HG03469 (cell line): ENCODE measurements around the gene NUBP2.

ENCODE experiments used
- ATAC-seq: cut with Tn5 transposase; IDR thresholded peaks from one replicate; pipeline ENCODE4 v1.9.1; 2021; ENCODE audit warnings: mild to moderate bottlenecking, moderate library complexity, moderate number of reproducible peaks; ENCODE audit not compliant: unreplicated experiment

Gene NUBP2

GRCh38 chr16:1757714-1758461 lies 24.9 kb upstream of the NUBP2 start:
- no peak for ATAC-seq

DNA sequence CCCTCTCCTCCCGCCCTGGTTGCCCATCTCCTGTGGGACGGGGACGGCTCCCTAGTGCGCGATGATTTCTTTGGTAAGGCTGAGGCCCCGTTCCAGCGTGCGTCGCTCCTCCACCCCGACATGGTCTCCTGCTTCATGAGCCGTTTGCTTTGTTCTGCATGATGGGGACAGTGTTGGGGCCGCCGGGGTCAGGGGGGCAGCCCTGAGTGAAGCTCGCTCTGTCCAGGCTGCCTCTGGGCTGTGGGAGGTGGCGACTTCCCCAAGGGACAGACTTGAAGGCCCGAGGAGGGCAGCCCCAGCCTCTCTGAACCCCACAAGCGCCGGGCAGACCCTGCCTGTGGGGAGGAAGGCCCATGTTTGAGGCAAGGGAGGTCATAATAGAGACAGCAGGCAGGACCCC lies 23.8 kb upstream of the NUBP2 start:
- no peak for ATAC-seq

- no peak for ATAC-seq
Observed at GRCh38 chr16:1759511-1759910, 23.2 kb upstream of the NUBP2 start.

GRCh38 chr16:1760911-1761310 lies 21.8 kb upstream of the NUBP2 start:
- no peak for ATAC-seq

DNA sequence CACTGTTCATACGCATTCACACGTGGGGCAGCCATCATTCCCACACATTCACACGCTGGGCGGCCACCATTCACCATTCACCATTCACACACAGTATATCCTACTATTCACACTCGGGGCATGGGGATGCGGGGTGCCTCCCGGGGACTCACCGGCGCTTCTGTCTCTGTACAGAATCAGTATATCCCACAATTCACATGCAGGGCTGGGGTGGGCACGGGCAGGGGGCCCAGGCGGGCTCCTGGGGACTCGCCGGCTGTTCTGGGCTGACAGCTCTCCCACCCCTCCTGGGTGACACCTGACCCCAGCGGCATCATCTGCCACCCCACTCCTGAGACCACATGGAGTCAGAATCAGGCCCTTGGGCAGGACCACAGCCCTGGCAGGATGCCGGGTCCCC lies 21.0 kb upstream of the NUBP2 start:
- no peak for ATAC-seq

DNA sequence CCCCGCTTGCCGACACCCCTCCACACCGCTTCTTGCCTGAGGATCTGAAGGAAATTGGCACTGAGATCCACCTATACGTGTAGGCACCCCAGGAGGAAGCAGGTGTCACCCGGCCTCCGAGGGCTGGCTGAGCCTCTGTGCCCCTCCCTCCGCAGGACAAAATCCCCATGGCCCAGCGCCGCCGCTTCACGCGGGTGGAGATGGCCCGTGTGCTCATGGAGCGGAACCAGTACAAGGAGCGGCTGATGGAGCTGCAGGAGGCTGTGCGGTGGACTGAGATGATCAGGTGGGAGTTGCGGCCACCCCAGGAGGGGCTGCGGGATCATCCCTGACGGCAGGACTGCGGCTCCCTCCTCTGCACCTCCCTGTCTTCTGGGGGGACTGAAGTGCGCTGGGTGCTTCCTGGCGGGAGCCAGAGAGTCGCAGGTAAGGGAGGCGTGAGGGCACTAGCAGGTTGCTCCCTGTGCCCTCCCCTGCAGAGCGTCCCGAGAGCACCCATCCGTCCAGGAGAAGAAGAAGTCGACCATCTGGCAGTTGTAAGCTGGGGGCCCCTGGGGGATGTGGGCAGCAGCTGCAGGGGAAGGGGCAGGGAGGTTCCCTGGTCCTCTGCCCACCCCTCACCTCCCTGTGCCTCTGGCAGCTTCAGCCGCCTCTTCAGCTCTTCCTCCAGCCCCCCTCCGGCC lies 20.4 kb upstream of the NUBP2 start:
- no peak for ATAC-seq

DNA sequence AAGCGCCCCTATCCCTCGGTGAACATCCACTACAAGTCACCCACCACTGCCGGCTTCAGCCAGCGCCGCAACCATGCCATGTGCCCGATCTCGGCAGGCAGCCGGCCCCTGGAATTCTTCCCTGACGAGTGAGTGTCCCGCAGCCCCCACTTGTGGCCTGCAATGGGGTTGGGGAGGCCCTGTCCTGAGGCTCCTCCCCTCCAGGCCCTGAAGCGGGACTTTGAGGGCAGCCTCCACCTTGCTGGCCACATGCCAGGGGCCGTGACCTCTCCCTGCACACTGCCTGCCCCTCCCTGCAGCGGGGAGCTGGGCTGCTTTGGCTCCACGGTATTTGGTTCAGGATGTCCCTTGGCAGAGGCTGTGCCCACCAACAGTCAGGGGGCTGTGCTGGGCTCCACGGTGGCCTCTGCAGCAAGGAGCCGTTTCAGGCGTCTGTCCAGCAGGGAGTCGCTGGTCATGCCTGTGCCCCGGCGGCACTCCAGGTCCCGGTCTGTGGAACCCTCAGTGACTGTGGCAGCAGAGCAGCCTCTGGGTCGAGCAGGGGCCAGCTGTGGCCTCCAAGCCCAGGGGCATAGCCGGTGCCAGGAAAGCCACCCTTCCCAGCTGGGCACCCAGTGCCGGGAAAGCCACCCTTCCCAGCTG lies 19.8 kb upstream of the NUBP2 start:
- no peak for ATAC-seq

GRCh38 chr16:1763521-1764511 lies 18.9 kb upstream of the NUBP2 start:
- no peak for ATAC-seq

DNA sequence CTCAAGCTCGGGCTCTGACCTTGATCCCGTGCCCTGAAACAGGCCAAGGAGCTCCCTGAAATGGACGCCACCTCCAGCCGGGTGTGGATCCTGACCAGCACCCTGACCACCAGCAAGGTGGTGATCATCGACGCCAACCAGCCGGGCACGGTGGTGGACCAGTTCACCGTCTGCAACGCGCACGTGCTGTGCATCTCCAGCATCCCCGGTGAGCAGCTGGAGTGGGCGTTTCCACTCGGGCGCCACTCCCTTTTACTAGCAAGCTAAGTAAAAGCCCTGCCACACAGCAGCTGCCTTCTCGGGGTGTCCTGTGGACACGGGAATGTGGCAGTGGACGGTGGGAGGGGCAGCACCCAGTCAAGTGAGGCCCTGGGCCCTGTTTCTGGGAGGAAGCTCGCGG lies 17.8 kb upstream of the NUBP2 start:
- no peak for ATAC-seq

DNA sequence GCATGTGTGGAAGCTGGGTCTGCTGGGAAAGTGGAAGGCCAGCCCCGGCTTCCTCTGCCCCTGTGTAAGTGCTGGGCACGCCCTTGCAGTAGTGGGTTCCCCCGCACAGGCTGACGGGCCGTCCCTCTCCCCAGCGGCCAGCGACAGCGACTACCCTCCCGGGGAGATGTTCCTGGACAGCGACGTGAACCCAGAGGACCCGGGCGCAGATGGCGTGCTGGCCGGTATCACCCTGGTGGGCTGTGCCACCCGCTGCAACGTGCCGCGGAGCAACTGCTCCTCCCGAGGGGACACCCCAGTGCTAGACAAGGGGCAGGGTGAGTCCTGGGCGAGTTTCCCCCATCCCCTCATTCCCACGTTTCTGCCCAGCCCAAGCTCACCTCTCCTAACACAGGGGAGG lies 16.9 kb upstream of the NUBP2 start:
- no peak for ATAC-seq

- no peak for ATAC-seq
Observed at GRCh38 chr16:1766231-1766630, 16.5 kb upstream of the NUBP2 start.

DNA sequence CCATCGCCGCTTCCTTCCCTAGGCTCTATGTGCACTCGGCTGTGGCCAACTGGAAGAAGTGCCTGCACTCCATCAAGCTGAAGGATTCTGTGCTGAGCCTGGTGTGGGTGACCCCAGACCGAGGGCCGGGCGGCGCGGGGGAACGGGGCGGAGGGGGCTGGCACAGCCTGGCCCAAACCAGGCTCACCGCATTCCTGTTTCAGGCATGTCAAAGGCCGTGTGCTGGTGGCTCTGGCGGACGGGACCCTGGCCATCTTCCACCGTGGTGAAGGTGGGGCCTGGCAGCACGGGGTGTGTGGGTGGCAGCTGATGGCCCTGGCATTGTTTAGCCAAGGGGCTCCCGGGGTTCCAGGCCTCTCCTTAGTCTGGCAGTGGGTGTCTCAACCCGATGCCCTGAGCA lies 16.1 kb upstream of the NUBP2 start:
- ATAC-seq: no peak

- ATAC-seq: no peak
Observed at GRCh38 chr16:1767116-1767994, 15.4 kb upstream of the NUBP2 start.

GRCh38 chr16:1768061-1768766 lies 14.5 kb upstream of the NUBP2 start:
- no peak for ATAC-seq

GRCh38 chr16:1768767-1769401 lies 13.9 kb upstream of the NUBP2 start:
- no peak for ATAC-seq

DNA sequence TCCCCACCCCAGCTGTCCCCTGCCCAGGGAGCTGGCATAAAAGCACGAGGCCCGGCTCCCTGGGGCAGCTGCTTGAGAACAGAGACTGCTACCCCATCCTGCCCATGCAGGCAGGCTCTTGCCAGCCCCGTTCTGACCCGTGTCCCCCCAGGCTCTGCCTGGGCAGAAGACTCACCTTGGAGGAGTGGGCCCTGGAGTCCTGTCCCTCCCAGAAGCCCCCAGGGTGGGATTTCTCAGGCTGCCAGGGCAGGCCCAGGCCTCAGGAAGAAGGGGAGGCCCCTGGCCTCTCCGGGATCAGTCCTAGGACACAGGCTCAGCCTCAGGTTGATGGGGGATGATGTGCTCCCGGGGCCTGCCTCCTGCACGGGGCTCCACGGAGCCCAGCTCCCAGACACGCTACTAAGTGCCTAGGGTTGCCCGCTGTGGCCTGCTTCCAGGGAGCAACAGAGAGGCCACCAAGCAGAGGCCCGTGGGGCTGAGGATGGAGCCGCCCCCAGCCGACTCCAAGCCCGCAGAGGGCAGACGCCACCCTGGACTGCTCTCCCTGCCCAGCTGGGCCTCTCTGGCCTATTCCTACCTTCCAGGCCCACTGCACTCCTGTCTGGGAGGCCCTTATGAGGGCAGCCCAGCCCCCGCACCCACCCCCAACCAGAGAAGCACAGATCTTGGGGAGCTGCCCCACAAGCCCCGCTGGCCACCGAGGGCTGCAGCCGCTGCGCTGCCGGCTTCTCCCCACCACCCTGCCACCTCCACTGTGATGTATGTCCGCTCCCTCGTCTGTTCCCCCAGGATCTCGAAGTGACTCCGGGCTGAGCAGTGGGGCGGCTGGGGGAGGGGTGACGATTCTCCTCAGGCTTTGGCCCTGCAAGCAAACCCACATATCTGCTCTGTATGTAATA lies 13.1 kb upstream of the NUBP2 start:
- ATAC-seq: no peak

DNA sequence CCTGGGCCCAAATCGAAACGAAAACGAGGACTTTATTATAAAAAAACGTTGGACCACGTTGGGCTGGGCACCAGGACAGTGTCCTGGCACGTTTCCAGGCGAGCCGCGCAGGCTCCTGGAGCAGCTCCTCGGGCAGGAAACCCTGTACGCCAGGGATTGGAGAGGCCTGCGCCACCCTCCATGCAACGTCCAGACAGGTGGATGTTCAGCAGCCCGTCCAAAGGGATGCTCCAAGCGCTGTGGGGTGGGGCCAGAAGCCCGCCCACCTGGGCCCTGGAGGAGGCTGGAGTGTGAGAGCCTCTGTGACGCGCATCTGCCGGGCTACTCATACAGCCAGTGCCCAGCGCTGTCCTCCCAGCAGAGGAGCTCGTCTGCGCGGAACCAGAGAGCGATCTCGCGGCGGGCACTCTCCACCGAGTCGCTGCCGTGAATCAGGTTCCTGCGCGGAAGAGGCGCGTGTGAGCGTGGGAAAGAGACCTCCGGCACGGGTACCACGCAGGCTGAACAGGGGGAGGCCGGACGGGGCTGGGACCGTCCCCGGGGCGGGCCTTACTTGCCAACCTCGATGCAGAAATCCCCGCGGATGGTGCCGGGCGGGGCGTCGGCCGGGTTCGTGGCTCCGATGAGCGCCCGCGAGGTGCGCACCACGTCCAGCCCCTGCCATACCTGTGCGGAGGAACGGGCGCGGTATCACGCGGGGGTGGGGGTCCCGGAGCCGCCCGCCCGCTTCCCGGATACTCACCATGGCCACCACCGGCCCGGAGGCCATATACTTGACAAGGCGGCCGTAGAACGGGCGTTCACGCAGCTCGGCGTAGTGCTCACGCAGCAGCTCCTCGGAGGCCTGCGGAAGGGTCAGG lies 12.2 kb upstream of the NUBP2 start:
- no peak for ATAC-seq
